ENCODE results near the gene LPGAT1.

DNA sequence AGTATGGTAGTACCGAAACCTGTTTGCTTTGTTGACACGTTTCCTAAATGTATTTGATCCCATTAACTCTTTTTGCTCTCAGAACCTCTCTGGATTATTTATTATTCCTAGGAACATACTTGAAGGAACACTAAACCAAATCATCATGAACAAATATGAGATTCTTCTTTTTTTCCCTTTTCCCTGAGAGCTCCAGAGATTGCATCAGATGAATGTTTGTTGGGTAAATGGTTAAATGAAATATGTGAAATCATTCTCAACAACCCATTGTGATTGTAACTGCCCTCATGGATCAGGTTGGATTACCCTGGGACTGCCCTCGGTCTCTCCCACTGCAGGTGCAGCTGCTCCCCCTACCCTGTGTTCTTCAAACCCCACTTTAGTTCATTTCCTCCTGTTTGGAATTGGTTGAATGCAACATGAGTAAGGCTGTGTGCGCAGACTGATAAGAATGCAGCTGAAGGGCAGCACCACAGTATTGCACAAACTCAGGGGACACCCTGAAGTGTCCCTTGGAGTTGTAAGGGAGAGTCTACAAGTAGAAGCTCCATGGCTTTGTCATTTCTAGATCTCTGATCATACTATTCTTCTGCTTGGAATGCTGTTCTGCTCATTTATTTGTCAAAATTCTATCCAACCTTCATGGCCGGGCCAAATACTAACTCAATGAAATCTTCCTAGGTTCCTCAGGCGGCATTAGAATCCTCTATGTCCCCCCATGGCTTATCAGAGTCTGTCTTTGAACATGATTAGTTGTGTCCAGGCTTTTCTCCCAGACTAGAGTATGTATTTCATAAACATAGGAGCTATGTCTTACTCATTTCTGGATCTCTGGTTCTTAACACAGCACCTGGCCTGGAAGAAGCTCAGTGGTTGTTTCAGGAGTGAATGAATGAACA lies 108.0 kb downstream of the LPGAT1 start:
- TF ChIP-seq EZH2phosphoT487 (IDR thresholded peaks at IDR 0.05; ENCODE audit: low read depth), result no peak
- TF ChIP-seq, protein P1, sequence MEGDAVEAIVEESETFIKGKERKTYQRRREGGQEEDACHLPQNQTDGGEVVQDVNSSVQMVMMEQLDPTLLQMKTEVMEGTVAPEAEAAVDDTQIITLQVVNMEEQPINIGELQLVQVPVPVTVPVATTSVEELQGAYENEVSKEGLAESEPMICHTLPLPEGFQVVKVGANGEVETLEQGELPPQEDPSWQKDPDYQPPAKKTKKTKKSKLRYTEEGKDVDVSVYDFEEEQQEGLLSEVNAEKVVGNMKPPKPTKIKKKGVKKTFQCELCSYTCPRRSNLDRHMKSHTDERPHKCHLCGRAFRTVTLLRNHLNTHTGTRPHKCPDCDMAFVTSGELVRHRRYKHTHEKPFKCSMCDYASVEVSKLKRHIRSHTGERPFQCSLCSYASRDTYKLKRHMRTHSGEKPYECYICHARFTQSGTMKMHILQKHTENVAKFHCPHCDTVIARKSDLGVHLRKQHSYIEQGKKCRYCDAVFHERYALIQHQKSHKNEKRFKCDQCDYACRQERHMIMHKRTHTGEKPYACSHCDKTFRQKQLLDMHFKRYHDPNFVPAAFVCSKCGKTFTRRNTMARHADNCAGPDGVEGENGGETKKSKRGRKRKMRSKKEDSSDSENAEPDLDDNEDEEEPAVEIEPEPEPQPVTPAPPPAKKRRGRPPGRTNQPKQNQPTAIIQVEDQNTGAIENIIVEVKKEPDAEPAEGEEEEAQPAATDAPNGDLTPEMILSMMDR (IDR thresholded peaks at IDR 0.05; ENCODE audit: low read depth, low read length), result no peak

Measured in OCI-LY3 (cell line).